KMS-11 (cell line): ENCODE results near the gene ARHGEF7.

ENCODE experiments used
- H2AFZ ChIP-seq: fragments of 200-600 bp; sonication (generic); 2 replicates; pipeline ENCODE4 v1.6.1; 2016; ENCODE audit warnings: antibody characterized with exemption, mixed run types, low read depth
- H3K27ac ChIP-seq: fragments of 200-600 bp; sonication (generic); 2 replicates; pipeline ENCODE4 v1.6.1; 2016; ENCODE audit warnings: mild to moderate bottlenecking, mixed run types
- H3K27me3 ChIP-seq: fragments of 200-600 bp; sonication (generic); 2 replicates; pipeline ENCODE4 v1.6.1; 2017; ENCODE audit warnings: mild to moderate bottlenecking, low read depth, mixed run types, moderate library complexity; ENCODE audit not compliant: insufficient read depth
- H3K36me3 ChIP-seq: fragments of 200-600 bp; sonication (generic); 2 replicates; pipeline ENCODE4 v1.6.1; 2017; ENCODE audit warnings: mild to moderate bottlenecking, mixed run types; ENCODE audit not compliant: insufficient read depth
- H3K4me1 ChIP-seq: fragments of 200-600 bp; sonication (generic); 2 replicates; pipeline ENCODE4 v1.6.1; 2016; ENCODE audit warnings: mild to moderate bottlenecking, low read depth, mixed run types; ENCODE audit not compliant: poor library complexity, severe bottlenecking
- H3K4me2 ChIP-seq: fragments of 200-600 bp; sonication (generic); 2 replicates; pipeline ENCODE4 v1.7.0; 2016; ENCODE audit warnings: mild to moderate bottlenecking, mixed run types
- H3K4me3 ChIP-seq: fragments of 200-600 bp; sonication (generic); IDR thresholded peaks from 2 replicates; pipeline ENCODE4 v1.6.1; 2017; ENCODE audit warnings: low read depth, low read length, mixed read lengths; ENCODE audit not compliant: insufficient read depth
- H3K79me2 ChIP-seq: fragments of 200-600 bp; sonication (generic); 2 replicates; pipeline ENCODE4 v1.6.1; 2016; ENCODE audit warnings: low read depth, mixed run types; ENCODE audit not compliant: insufficient read depth
- H3K9ac ChIP-seq: fragments of 200-600 bp; sonication (generic); 2 replicates; pipeline ENCODE4 v1.6.1; 2016; ENCODE audit warnings: mild to moderate bottlenecking, mixed run types
- H4K20me1 ChIP-seq: fragments of 200-600 bp; sonication (generic); 2 replicates; pipeline ENCODE4 v1.6.1; 2016; ENCODE audit warnings: mild to moderate bottlenecking, mixed run types; ENCODE audit not compliant: insufficient read depth
- TF ChIP-seq, protein P1 (sequence below): fragments of 200-600 bp; sonication (generic); conservative IDR thresholded peaks from 2 replicates; pipeline ENCODE4 v1.6.1; 2017; ENCODE audit warnings: low read depth, mild to moderate bottlenecking, antibody characterized with exemption, low read length, moderate library complexity, mixed read lengths

The ARHGEF7 gene

DNA sequence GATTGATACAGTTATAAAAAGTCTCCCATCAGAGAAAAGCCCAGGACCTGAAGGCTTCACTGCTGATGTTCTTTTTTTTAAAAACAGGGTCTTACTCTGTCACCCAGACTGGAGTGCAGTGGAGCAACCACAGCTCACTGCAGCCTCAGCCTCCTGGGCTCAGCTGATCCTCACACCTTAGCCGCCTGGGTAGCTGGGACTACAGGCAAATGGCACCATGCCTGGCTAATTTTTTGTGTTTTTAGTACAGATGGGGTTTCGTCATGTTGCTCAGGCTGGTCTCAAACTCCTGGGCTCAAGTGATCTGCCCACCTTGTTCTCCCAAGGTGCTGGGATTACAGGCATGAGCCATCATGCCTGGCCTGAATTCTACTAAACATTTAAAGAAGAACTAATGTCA is 238.4 kb downstream of the ARHGEF7 start:
- Histone ChIP-seq H4K20me1 (no peaks in the 10 kb centered on the region), H3K9ac (no peak overlapping the region), H3K27ac (no peak overlapping the region), H3K4me3 (no peak overlapping the region), H3K27me3 (no peaks in the 10 kb centered on the region), H3K4me1 (no peaks in the 10 kb centered on the region), H3K79me2 (no peaks in the 10 kb centered on the region), H2AFZ (no peak overlapping the region), H3K36me3 (no peaks in the 10 kb centered on the region), H3K4me2 (no peak overlapping the region)
- TF ChIP-seq, protein P1, sequence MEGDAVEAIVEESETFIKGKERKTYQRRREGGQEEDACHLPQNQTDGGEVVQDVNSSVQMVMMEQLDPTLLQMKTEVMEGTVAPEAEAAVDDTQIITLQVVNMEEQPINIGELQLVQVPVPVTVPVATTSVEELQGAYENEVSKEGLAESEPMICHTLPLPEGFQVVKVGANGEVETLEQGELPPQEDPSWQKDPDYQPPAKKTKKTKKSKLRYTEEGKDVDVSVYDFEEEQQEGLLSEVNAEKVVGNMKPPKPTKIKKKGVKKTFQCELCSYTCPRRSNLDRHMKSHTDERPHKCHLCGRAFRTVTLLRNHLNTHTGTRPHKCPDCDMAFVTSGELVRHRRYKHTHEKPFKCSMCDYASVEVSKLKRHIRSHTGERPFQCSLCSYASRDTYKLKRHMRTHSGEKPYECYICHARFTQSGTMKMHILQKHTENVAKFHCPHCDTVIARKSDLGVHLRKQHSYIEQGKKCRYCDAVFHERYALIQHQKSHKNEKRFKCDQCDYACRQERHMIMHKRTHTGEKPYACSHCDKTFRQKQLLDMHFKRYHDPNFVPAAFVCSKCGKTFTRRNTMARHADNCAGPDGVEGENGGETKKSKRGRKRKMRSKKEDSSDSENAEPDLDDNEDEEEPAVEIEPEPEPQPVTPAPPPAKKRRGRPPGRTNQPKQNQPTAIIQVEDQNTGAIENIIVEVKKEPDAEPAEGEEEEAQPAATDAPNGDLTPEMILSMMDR, result no peak

GRCh38 chr13:111354789-111355188 is 239.7 kb downstream of the ARHGEF7 start:
- no peaks in the 10 kb centered on the region for H3K27me3 ChIP-seq
- no peaks in the 10 kb centered on the region for H3K4me1 ChIP-seq
- no peaks in the 10 kb centered on the region for H3K79me2 ChIP-seq
- H3K4me3 ChIP-seq, result no peak overlapping the region
- H4K20me1 ChIP-seq, result no peaks in the 10 kb centered on the region
- no peak overlapping the region for H3K27ac ChIP-seq
- H3K9ac ChIP-seq, result no peak overlapping the region
- H3K4me2 ChIP-seq, result no peak overlapping the region
- no peak overlapping the region for H2AFZ ChIP-seq
- no peaks in the 10 kb centered on the region for H3K36me3 ChIP-seq
- TF ChIP-seq, protein P1, result no peak
